ENCODE data around the gene ADAT1. TPM values are rescaled to one million over a fixed set of nuclear protein-coding genes. Genes with fewer than 3 reads are reported as not detected.

The ADAT1 gene
- total and polyA plus RNA-seq, 2 of the 13 experiments (the other 11 are each of a cell fraction or from before 2014, with no cell fraction given): 18.4 to 40.8 TPM

- peak; percentile 75 for TF ChIP-seq PAXIP1 (CRISPR knock-in tag; conservative IDR thresholded peaks at IDR 0.05)
- peak; percentile 48; the same call in 1 of the 2 replicates for TF ChIP-seq ZNF788 (CRISPR knock-in tag; IDR thresholded peaks at IDR 0.05; ENCODE audit: borderline replicate concordance)
- no peak for TF ChIP-seq DMTF1 (CRISPR knock-in tag; IDR thresholded peaks at IDR 0.05)
- TF ChIP-seq HOXA7 (CRISPR knock-in tag; IDR thresholded peaks at IDR 0.05): no peak
- TF ChIP-seq ZNF331 (CRISPR knock-in tag; IDR thresholded peaks at IDR 0.05): peak; percentile 10; the same call in 1 of the 2 replicates
- no peak for TF ChIP-seq ZNF512 (CRISPR knock-in tag; IDR thresholded peaks at IDR 0.05)
- TF ChIP-seq TCF7 (IDR thresholded peaks at IDR 0.05; ENCODE audit: low read depth): peak; percentile 14; the same call in 1 of the 2 replicates
- no peak for TF ChIP-seq NFIC (IDR thresholded peaks at IDR 0.05; ENCODE audit: low read length)
- TF ChIP-seq ZBTB33 (CRISPR knock-in tag; IDR thresholded peaks at IDR 0.05): no peak
- TF ChIP-seq SNAPC2 (CRISPR knock-in tag; IDR thresholded peaks at IDR 0.05): no peak
- no peak for TF ChIP-seq ERF (CRISPR knock-in tag; IDR thresholded peaks at IDR 0.05)
- TF ChIP-seq TFDP1 (CRISPR knock-in tag; IDR thresholded peaks at IDR 0.05; ENCODE audit: borderline replicate concordance): 0 out of 2 replicates have a peak, but pooled peaks have one; percentile 20
- TF ChIP-seq ZFX (CRISPR knock-in tag; IDR thresholded peaks at IDR 0.05; ENCODE audit: low read depth): peak; percentile 40; the same call in 1 of the 2 replicates
- no peak for TF ChIP-seq FOXA1 (IDR thresholded peaks at IDR 0.05)
- peak; percentile 30; the same call in 1 of the 2 replicates for TF ChIP-seq FOXA1 (CRISPR knock-in tag; IDR thresholded peaks at IDR 0.05)
- peak; percentile 64 for TF ChIP-seq TBL1XR1 (IDR thresholded peaks at IDR 0.05; ENCODE audit: borderline replicate concordance, low read length, partially characterized antibody)
- peak; percentile 20; the same call in 1 of the 2 replicates for TF ChIP-seq ZNF766 (CRISPR knock-in tag; IDR thresholded peaks at IDR 0.05; ENCODE audit: borderline replicate concordance)
Observed at GRCh38 chr16:75593825-75594820, 29.0 kb downstream of the ADAT1 start (continued).
